ENCODE measurements around the gene CMIP.

The CMIP gene

DNA sequence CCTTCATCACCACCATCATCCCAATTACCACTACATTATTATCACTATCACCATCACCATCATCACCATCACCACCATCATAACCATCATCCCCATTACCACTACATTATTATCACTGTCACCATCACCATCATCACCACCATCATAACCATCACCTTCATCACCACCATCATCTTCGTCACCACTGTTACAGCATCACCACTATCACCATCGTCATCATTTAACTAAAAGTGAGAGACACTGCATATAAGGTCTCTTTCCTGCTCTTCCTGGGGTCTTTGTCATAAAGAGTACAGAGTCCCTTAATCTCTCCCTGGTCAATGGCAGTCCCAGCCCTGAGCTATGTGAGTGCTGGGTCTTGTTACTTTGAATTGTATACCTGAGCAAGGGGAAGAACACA, 133.5 kb downstream of the CMIP start:
- TF ChIP-seq, protein P1, sequence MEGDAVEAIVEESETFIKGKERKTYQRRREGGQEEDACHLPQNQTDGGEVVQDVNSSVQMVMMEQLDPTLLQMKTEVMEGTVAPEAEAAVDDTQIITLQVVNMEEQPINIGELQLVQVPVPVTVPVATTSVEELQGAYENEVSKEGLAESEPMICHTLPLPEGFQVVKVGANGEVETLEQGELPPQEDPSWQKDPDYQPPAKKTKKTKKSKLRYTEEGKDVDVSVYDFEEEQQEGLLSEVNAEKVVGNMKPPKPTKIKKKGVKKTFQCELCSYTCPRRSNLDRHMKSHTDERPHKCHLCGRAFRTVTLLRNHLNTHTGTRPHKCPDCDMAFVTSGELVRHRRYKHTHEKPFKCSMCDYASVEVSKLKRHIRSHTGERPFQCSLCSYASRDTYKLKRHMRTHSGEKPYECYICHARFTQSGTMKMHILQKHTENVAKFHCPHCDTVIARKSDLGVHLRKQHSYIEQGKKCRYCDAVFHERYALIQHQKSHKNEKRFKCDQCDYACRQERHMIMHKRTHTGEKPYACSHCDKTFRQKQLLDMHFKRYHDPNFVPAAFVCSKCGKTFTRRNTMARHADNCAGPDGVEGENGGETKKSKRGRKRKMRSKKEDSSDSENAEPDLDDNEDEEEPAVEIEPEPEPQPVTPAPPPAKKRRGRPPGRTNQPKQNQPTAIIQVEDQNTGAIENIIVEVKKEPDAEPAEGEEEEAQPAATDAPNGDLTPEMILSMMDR (IDR thresholded peaks at IDR 0.05; ENCODE audit: insufficient read depth, low read depth, low read length, missing control alignments) = no peak
- no peak overlapping the region for H3K4me3 ChIP-seq (ENCODE audit: low read depth, low read length)
- no peak for DNase-seq (ENCODE audit: low read depth)

DNA sequence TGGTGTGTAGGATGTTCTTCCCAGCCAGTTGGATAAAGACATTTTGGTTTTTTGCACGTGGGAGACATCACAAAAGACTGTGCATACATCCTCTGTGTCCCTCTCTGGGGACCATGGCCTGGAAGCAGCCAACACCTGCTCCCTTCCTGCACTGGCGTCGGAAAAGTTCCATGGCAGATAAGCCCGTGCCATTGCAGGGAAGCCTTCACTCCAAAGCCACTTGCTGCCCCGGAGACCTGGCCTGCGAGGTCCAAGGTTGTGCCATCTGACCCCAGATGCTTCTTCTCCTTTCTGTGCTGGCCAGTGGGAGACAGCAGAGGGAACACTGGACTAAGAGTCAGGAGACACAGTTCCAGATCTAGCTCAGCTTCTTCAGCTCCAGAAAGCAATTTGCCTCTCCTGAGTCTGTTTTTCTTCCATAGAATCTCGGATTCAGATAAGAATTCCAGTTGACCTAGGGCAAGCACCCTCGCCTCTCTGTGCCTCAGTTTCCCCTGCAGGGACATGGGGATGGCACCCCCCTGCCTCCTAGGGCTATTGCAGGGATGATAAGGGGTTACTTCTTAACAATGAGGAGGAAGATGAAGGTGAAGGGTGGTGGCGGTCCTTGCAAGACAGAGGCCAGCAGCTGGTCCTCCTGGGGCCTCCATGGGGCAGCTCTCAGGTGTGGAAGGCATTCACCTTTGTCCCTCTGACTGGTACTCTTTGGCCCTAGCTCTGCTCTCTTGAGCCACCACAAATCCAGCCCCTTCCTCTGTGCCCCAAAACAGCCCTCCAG, 134.2 kb downstream of the CMIP start:
- TF ChIP-seq, protein P1 (IDR thresholded peaks at IDR 0.05; ENCODE audit: insufficient read depth, low read depth, low read length, missing control alignments) = no peak
- DNase-seq (ENCODE audit: low read depth) = no peak
- H3K4me3 ChIP-seq (ENCODE audit: low read depth, low read length) = no peak overlapping the region

DNA sequence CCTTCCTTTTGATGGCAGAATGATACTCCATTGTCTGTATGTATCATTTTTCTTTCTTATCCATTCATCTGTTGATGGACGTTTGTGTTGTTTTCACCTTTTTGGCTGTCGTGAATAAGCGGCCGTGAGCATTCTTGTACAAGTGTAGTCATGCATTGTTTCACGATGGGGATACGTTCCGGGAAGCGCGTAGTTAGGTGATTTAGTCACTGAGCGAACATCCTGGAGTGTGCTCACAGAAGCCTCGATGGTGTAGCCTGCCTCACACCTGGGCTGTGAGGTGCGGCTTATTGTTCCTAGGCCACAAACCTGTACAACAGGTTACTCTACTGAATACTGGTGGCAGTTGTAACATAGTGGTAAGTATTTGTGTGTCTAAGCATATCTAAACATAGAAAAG, 136.5 kb downstream of the CMIP start:
- TF ChIP-seq, protein P1 (IDR thresholded peaks at IDR 0.05; ENCODE audit: insufficient read depth, low read depth, low read length, missing control alignments) = no peak
- DNase-seq (ENCODE audit: low read depth) = no peak
- H3K4me3 ChIP-seq (ENCODE audit: low read depth, low read length) = no peak overlapping the region

DNA sequence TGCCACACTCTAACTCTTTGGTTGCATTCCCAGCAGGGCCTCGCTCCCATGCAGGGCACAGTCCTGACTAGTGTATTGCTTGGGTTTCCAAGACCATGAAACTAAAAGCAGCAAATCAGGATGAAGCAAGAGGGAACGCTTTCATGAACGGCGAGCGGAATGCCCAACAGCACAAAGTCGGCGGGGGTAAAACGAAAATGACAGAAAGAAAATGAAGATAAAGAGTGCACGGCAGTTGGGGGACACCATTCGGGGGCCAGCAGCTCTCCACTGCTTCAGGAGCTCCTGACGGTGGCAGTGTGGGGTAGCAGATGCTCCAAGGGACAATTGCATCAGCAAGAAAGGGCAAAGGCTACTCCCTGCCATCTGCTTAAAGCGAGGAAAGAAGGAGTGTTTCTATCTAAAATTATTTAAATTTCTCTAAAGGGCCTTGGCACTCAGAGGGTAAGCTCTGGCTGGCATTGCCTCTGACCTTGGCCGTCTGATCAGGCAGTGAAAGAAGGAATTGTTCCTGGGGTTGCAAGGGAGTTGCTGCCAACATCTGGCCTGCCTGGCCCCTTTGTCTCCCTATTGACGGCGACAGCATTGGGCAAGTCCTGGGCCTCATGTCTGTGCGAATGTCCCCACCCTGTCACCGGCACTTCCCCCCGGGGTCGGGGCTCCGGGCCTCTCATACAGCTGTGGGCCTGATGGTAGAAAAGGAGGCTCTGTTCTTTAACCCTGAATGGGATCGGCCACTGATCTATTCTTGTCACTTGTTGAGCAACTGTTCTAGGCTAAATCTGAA, 138.2 kb downstream of the CMIP start:
- TF ChIP-seq, protein P1 (IDR thresholded peaks at IDR 0.05; ENCODE audit: insufficient read depth, low read depth, low read length, missing control alignments) = no peak
- no peak for DNase-seq (ENCODE audit: low read depth)
- no peak overlapping the region for H3K4me3 ChIP-seq (ENCODE audit: low read depth, low read length)

DNA sequence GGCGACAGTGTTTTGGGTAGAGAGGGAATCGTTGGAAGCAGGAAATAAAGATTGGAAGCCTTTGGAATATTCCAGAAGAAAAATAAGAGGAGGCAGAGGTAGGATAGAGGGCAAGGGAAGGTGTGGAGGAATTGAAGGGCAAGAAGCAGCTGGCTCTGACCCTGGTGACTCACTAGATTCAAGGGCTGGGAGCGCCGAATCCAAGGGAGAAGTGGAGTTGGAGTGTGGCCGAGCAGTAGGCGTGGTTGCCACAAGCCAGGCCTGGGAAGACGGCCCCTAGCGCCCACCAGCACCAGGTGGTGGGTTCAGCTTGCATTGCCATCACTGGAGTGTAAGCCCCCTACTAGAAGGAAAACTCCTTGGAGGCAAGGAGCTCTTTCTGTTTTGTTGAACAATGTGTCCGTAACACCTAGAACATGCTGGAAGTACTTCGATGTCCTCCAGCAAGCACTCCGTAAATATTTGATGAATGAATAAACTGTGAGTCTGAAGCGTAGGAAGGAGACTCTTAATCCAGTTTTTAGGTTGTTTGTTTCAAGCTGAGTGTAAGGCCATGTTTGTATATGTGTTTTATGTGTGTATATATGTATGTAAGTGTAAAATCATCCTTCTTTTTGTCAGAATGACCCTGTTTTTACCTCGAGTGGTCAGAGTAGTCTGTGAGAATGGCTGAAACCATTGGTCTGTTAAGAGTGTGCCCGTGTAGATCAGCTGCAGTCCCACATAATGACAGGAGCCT, 139.5 kb downstream of the CMIP start:
- H3K4me3 ChIP-seq (ENCODE audit: low read depth, low read length) = no peak overlapping the region
- DNase-seq (ENCODE audit: low read depth) = no peak
- TF ChIP-seq, protein P1 (IDR thresholded peaks at IDR 0.05; ENCODE audit: insufficient read depth, low read depth, low read length, missing control alignments) = no peak

DNA sequence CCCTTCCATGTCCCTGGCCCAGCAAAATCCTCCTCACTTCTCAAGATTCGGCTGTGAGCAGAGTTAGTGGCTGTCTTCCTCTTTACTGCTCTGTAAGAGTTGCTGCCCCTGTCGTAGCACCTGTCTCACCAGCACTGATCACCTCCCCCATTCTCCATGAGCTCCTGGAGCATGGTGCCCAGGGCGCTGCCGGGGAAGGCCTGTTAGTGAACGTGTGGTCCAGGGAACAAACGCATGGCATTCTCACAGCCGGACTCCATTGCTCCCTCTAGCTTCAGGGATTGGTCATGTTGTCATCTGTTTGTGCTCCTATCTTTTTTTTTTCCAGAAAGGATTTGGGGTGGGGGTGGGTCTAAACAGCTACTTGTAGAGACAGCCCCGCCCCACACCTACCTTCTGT, 141.2 kb downstream of the CMIP start:
- TF ChIP-seq, protein P1 (IDR thresholded peaks at IDR 0.05; ENCODE audit: insufficient read depth, low read depth, low read length, missing control alignments) = no peak
- DNase-seq (ENCODE audit: low read depth) = no peak
- H3K4me3 ChIP-seq (ENCODE audit: low read depth, low read length) = no peak overlapping the region

Data from GM12865 (cell line).